ENCODE data around the gene KCNMB1.

The KCNMB1 gene

DNA sequence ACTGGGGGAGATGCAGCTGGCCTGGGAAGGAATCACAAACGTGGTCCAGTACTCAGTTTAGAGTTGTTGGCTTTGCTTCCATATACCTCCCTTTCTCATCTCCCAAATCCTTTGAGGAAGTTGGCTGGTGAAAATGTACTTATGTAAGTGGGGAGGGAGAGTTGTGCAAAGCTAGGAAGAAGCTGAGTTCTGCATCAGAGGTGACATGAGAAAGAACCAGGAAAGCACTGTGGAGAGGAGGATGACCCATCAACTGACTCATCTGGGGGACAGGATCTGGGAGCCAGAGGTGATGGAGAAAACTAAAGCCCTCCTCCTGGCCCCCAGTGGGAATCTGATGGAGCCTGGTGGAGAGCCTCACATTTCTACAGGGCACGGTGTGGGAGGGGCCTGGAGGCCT, 16.2 kb downstream of the KCNMB1 start:
- DNase-seq, result no peak

DNA sequence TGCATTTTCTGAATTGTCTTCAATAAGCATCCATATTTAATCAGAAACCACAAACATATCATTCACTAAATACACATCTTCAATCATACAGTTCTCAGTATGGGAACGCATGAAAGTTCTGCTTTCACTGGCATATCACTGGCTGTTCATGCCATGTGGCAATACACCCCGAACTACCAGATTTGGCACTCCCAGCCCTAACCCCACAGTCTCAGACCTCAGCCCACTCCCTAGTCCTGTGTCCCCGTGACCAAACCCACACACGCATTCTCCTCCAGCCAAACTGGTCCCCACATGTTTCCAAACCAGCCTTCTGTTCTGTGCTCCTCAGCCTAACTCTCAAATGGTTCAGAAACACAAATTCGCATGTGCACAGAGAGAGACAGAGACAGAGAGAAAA, 20.6 kb downstream of the KCNMB1 start:
- DNase-seq, result no peak

DNA sequence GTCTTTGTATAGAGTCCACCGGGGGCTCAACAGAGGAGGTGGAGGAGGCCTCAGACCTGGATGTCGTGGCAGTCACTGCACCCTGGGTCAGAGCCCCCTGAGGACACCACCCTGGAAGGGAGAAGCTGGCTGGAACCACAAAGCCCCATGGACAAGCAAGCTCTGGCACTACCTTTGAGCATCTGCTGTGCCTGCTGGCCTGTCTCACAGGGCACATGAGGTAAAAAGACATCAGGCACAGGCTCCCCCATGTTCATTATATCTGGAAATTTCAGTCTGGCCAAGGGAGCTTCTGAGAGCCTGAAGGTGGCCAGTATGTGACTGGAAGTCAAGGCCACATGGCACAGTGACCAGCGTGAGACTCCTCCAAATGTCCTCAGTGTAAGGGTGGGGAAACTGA, 22.9 kb downstream of the KCNMB1 start:
- no peak for DNase-seq

DNA sequence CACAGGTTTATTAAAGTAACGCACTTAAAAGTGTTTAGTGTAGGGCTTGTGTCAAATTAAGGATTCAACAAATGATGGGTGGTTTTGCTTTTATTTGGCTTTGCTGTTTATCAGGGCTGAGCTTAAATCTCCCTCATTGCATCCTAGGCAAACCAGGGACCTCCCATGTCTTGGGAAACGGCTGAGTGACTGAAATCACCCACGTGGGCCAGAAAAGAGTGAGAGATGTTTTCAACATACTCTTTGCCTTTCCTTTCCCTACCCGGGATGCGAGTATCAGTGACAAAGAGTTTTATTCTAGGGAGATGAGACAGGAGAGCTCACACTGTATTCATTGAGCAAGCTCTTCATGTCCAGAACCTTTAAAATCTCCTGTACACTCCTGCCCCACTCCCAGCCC, 23.3 kb downstream of the KCNMB1 start:
- DNase-seq, result no peak

DNA sequence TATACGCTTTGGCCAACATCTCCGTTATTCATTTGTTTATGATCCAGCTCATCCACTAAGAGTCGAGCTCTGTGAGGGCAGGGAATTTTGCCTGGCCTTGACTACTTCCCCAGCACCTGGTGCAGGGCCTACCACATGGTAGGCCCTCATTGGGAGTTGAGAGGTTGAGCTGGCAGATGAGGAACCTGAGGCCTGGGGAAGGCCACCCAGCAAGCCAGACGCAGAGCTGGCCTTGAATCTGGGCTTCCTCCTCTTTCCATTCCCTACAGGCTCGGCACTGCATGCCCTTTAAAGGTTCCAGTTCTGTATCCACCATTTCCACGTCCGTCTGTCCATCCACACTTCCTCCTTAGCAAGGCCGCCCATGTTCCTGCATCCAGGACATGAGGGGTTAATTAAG, 24.2 kb downstream of the KCNMB1 start:
- DNase-seq, result no peak

DNA sequence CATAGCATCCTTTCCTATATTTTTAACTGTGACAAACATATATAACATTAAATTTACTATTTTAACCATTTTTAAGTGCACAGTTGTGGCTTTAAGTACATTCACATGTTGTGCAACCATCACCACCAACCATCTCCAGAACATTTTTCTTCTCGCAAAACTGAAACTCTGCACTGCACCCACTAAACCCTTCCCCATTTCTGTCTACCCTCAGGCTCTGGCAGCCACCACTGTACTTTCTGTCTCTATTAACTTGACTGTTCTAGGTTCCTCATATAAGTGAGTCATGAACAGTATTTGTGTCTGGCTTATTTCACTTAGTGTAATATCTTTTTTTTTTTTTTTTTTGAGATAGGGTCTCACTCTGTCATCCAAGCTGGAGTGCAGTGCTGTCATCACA, 25.5 kb downstream of the KCNMB1 start:
- DNase-seq, result no peak

DNA sequence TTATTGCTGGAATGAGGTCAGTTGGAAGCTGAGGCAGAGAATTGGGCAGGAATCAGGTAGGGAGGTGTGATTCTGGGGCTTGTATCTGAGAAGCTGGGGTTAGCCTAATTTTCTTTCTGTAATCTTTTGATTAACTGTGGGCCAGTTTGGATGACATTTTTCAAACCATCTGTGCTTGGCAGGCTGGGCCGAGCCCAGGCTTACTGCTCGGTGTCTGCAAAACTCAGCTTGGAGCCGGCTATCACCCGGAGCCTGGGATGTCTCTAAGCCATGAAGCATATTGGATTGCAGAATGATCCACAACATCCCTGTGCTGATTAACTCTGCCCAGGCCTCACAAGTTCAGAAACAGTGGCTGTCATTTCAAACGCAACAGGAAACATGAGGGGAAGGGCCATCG, 26.5 kb downstream of the KCNMB1 start:
- DNase-seq, result no peak

DNA sequence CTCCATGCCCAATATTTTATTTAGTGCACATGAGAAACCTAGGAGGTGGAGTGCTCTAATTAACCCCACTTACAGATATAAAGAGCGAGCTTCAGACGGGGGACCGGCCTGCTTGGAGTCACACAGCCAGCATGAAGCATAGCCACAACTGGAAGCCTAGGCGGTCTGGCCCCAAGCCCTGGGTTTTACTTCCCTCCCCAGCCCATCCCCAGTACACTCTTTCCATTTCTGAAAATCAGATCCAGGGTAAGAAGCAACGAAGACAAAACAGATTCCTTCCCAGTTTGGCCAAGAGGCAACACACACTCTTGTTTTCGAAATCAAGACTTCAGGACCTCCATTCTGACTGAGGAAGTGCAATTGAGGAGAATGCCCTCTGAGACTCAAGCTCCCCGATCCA, 27.1 kb downstream of the KCNMB1 start:
- no peak for DNase-seq

DNA sequence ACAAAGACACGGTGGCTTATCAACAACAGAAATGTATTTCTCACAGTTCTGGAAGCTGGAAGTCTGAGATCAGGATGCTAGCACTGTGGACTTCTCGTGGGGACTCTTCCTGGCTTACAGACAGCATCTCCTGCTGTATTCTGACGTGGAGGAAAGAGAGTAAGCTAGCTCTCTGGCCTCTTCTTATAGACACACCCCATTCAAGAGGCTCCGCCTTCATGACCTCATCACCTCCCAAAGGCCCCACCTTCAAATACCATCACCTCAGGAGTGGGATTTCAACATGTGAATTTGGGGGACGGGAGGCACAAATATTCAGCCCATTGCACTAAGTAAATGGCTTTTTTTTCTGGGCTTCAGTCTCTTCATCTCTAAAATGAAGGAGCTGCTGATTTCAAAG, 27.6 kb downstream of the KCNMB1 start:
- no peak for DNase-seq

DNA sequence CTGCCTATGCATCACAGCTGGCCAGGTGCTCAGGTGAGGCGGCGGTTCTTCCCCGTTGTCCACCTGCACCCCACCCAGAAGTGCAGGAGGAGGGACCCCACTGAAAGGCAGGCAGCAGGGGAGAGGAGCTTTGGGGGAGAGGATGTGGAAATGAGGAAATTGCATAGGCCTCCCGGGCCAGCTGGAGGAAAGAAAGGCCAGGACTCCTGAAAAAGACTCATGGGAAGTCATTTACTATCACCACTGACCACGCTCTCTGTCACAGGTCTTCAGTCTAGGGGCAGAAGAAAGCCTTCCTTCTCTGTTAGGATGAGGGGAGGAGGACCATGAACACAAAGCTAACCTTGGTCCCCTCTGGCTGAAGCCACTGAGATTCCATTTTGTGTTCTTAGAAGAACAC, 28.1 kb downstream of the KCNMB1 start:
- DNase-seq, result no peak

DNA sequence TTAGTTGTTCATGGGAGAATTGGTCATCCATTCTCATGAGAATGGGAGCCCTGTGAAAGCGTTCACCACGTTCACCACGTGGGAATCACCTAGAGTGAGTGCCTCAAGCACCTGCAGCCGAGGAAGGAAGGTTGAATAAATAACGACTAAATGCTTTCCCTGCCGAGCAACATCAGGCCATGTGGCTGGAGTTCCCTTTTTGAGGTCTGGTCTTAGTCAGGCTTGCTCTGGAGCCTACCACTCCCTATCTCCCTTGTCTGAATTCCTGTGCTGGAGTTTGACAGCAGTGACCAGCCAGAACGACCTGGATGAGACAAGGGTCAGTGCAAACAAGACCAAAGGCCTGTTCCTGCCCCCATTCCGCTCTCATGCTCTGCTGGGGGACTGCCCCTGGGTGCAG, 28.5 kb downstream of the KCNMB1 start:
- DNase-seq, result no peak

DNA sequence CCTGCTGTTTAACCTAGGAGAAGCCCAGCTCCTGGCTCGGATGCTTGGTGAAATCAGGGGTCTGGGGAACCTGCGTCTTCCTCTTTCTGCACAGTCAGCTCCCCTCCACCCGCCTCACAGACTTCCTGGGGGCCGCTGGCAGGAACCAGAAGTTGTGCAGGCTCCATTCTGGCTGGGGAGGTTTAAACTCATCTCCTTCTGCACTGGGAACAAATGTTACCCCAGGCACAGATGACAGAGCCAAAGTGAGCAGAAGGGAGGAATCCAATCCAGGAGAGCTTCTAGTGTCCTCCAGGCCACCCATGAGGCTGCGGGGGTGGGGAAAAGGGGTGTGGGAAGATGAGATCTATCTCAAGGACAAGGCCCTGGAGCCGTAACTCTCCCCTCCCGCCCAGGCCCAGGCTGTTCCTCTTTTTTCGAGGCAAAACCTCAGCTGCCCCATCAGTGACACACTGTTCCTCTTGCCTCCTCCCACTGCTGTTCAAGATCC, 31.2 kb downstream of the KCNMB1 start:
- no peak for DNase-seq

DNA sequence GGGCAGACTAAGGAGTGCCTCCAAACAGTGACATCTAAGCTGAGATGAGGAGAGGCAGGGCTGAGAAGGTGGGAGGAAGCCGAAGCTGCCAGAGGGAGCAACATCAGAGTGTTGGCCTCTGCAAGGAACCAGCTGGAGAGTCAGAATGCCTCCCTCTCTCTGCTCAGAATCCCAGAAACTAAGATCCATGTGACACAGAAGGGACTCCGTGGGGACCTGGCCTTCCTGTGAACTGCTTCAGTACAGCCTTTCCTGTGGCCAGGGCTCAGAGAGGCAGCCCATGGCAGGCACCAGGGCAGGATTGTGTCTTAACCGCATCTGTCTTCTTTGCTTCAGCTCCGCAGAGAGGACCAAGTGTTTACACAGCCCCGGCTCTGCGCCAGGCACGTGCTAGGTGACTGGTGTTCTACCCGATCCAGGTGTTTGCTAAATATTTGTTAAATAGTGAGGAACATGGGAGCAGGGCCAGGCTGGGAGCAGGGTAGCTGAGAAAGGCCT, 33.5 kb downstream of the KCNMB1 start:
- DNase-seq, result no peak

DNA sequence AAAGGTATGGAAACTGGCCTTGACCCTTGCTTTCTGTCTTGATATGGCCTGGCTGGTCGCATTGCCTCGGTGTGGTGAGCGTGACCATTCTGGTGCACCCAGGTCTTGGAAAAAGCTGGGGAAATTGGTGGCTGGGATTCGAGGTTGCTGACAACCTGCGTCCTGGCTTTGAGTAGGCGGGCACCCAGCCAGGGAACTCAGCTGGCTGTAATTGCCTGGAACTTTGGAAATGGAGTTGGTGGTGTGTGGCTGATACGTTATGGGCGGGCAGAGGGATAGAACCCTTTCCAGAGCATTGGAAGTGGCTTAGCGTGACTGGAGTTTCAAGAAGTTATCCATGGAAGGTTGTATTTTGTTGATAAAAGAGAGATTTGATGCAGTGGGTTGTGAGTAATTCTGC, 35.2 kb downstream of the KCNMB1 start:
- no peak for DNase-seq

DNA sequence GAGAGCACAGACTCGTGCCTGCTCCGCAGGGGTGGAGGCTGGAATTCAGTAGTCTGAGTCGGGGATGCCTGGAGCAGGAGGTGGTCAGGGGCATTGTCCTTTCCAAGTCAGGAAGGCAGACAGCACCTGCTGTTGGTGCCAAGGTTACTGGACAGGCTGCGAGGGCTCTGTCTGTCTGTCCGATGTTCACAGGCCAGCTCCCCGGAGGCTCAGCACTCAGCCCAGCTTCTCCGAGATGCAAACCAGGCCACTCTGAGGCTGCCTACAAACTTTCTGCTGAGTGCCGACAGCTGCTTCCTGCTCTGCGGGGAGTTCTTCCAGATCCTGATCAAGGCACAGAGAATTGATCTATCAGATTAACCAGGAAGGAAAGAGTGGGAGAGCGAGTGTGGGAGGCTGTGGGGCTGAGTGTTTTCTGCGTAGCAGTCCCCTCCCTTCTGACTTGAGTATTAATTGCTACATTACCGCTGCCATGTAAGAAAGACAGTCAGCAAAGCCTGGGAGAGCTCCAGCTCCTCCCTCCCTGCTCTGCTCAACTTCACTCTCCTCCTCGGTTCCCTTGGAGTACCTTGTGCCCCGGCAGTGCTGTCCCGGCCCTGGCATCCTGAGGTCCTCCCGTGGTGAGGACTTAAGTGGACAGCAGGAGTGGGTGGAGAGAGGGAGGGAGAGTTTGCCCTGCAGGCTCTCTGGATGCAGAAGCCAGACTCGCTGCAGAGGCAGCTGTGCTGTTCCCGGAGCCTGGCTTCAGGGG, 36.0 kb downstream of the KCNMB1 start:
- no peak for DNase-seq

DNA sequence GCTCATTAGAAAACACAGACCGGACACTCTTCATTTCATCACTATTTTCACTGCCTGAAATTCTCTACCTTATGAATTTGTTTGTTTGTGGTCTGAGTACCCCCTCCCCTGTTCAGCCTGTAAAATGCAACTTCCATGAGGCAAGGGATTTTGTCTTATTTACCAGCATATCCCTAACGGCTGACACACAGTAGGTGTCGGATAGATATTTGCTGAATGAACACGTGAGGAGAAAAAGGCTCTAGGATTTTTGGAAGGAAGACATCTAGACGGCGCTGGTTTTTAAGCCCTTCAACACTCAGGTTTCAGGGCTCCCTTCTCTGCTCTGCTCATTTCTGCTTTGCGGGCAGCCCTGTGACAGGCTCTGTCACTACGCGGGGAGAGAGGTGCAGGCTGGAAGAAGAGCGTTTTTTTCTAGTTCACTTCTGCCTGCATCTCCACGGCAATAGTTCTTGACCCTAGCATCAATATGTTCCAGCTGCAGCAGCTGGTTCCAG, 41.0 kb downstream of the KCNMB1 start:
- no peak for DNase-seq

DNA sequence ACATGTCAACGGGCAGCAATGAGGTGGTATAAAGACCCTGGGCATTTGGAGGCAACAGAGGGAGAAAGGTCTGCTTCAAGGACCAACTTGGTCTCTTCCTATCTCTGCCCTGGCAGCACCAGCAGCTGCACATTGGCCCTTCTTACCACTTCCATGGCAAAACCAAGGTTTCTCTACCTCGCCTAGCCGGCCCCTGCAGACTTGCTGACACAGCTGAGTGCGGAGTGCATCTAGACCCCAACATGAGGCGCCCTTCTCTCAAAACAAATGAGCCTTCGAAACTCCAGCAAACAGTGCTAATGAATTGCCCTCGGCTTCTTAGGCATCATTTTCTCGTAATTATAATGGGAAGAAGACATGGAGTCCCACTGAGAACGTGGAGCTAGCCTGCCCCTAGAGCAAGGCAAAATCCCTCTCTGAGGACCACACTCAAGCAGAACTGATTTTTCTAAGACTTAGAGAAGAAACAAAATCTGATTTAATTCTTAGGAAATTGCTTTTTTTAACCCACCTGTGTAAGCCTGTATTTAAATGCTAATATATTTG, 42.1 kb downstream of the KCNMB1 start:
- no peak for DNase-seq

DNA sequence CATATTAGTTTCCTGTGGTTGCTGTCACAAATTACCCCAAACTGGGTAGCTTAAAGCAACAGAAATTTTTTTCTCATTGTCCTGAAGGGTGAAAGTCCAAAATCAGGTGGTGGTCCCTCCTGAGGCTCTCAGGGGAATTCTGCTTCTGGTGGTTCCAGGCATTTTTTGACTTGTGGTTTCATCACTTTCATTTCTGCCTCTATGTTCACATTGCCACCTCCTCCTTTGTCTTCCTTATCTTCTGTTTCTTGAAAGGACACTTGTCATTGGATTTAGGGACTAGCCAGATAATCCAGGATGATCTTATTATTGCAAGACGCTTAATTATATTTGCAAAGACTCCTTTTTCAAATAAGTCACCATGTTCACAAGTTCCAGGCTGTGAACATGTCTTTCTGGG, 43.2 kb downstream of the KCNMB1 start:
- no peak for DNase-seq

DNA sequence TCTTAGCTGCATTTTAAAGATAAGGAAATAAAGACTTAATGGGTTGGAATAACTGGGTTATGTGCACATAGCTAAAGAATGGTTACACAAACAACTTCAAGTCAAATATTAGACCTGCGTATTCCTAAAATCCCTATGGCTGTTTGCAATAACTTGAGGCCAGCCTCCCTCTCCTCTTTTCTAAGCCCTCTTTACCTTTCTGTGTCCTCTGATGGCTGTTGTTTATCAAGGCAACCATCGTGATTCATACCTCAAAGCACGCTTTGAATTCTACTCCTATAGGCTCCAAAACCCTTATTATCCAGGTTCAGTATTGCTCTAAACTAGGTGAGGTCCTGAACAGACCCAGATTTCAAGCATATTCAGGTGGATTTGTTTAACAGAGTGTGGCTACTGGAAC, 46.0 kb downstream of the KCNMB1 start:
- no peak for DNase-seq

DNA sequence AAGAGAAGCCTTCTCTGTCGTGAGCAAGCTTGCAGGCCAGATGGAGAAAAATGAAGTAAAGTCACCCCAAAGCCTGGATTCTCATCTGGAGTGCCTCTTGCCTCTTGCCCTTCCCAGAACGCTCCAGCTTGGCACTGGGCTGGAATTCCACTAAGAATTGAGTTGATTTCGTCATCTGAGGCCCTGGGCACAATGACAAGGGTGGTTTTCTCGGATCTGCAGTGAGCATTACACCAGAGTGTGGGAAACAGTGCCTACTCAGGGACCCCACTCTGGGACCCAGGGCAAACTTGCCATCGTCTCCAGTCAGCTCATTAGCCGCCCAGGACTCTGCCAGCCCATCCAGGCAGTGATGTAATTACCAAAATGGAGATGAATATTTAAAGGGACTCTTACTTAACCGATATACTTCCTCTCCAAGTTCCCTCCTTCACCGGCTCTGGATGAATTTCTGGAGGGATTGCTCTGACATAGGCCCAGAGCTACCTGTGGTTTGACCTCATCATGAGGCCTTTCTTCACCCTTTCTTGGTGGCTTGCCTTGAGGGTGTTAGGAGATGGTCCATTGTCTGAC, 46.9 kb downstream of the KCNMB1 start:
- no peak for DNase-seq

DNA sequence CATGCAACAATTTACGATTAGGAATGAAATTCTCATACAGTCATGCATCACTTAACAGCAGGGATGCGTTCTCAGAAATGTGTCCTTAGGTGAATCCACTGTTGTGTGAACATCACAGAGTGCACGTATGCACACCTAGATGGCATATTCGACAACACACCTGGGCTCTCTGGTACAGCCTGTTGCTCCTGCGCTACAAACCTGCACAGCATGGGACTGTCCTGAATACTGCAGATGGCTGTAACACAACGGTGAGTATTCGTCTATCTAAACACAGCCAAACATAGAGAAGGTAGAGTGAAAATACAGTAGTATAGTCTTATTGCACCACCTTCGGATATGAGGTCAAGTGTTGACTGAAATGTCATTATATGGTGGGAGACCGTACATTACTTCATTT, 47.6 kb downstream of the KCNMB1 start:
- no peak for DNase-seq

DNA sequence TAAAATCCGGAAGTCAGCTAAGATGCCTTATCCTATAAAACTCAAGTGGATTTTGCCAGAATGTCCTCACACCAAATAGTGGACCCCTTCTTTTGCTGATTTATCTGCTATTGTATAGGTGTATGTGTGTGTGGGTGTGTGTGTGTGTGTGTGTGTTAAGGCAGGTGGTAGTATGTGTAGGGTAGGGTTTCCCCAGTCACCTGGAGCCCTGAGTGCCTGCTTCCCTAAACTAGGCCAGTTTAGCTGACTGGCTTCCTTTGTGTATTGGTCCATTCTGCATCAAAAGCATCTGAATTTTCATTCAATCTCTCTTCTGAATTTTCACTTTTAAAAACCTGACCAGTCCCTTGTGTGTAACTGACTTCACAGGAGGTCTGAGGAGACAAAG, 49.4 kb downstream of the KCNMB1 start:
- no peak for DNase-seq

DNA sequence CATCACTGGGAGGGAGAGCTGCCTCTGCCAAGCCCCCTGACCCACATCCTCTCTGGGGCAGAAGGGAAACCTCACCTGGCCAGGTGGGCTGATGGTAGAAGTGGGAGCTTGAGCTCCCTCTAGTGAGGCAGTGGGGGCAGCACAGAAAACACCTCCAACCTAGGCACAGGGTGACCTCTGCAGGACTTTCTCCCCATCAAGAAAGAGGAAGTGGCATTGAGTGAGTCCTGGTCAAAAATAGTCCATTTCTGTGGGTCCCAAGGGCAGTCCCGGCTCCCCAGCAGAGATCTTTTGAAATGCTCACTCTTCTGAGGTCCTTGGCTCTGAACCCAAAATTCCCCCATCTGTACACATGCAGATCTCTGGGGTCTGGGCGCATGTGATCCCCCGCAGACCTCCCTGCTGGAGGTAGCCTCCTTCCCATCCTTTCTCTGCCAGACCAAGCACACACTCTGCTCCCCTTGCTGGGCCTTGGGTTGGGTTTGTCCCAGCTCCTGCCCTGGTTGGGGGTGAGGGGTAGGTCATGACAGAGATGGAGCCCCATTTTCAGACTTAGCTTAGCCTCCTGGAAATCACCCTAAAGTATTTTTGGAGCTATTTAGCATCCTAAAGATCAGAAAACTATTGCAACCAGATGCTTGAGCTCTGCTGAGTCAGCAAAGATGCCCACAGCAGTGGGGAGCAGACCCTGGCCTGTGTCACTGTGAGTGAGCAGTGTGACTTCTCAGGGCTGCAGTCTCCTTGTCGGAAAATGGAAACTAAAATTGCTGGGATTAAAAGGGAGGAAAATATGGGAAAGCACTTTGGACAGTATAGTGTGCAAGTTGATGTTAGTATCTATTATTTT, 50.0 kb downstream of the KCNMB1 start:
- no peak for DNase-seq
